ENCODE measurements around the gene PCSK6. TPM values are rescaled to one million over a fixed set of nuclear protein-coding genes. Genes with fewer than 3 reads are reported as not detected.

Gene PCSK6
- total RNA-seq, 1 donor from 2014 or later, result 5.4 TPM

GRCh38 chr15:101411581-101411980 is 77.9 kb downstream of the PCSK6 start:
- no peak overlapping the region for H3K4me3 Mint-ChIP-seq
- no peak for TF ChIP-seq CTCF (conservative IDR thresholded peaks at IDR 0.05)
- DNase-seq (ENCODE audit: low read depth, low spot score), result no peak

GRCh38 chr15:101411085-101411484 is 78.4 kb downstream of the PCSK6 start:
- no peak overlapping the region for H3K4me3 Mint-ChIP-seq
- peaks cover 9% of the 10 kb centered on the region for H3K4me1 Mint-ChIP-seq
- TF ChIP-seq CTCF (conservative IDR thresholded peaks at IDR 0.05), result no peak
- H3K9me3 Mint-ChIP-seq, result peaks cover 4% of the 10 kb centered on the region
- peaks cover 5% of the 10 kb centered on the region for H3K36me3 Mint-ChIP-seq (ENCODE audit: low read depth)
- no peak for DNase-seq (ENCODE audit: low read depth, low spot score)
- no peaks in the 10 kb centered on the region for H3K27me3 Mint-ChIP-seq (ENCODE audit: low read depth)
- no peak overlapping the region for H3K27ac Mint-ChIP-seq (ENCODE audit: unreplicated experiment)

More at GRCh38 chr15:101411581-101411980, 77.9 kb downstream of the PCSK6 start:
- no peak overlapping the region for H3K27ac Mint-ChIP-seq (ENCODE audit: unreplicated experiment)
- H3K9me3 Mint-ChIP-seq, result peaks cover 6% of the 10 kb centered on the region
- peaks cover 6% of the 10 kb centered on the region for H3K36me3 Mint-ChIP-seq (ENCODE audit: low read depth)
- H3K27me3 Mint-ChIP-seq (ENCODE audit: low read depth), result no peaks in the 10 kb centered on the region
- H3K4me1 Mint-ChIP-seq, result peaks cover 4% of the 10 kb centered on the region

- peaks cover under 1% of the 10 kb centered on the region for H3K9me3 Mint-ChIP-seq
- DNase-seq (ENCODE audit: low read depth, low spot score), result no peak
- no peaks in the 10 kb centered on the region for H3K27me3 Mint-ChIP-seq (ENCODE audit: low read depth)
- H3K4me1 Mint-ChIP-seq, result peaks cover 14% of the 10 kb centered on the region
- no peak overlapping the region for H3K27ac Mint-ChIP-seq (ENCODE audit: unreplicated experiment)
- H3K36me3 Mint-ChIP-seq (ENCODE audit: low read depth), result peaks cover under 1% of the 10 kb centered on the region
- TF ChIP-seq CTCF (conservative IDR thresholded peaks at IDR 0.05), result no peak
- H3K4me3 Mint-ChIP-seq, result no peak overlapping the region
These were observed 78.9 kb downstream of the PCSK6 start for GRCh38 chr15:101410612-101411011.

- TF ChIP-seq CTCF (conservative IDR thresholded peaks at IDR 0.05), result no peak
- peaks cover 19% of the 10 kb centered on the region for H3K4me1 Mint-ChIP-seq
- H3K27me3 Mint-ChIP-seq (ENCODE audit: low read depth), result no peaks in the 10 kb centered on the region
- no peak for DNase-seq (ENCODE audit: low read depth, low spot score)
- H3K27ac Mint-ChIP-seq (ENCODE audit: unreplicated experiment), result no peak overlapping the region
- no peaks in the 10 kb centered on the region for H3K36me3 Mint-ChIP-seq (ENCODE audit: low read depth)
- no peaks in the 10 kb centered on the region for H3K9me3 Mint-ChIP-seq
- H3K4me3 Mint-ChIP-seq, result no peak overlapping the region
These were observed 79.9 kb downstream of the PCSK6 start for GRCh38 chr15:101409621-101410020.

- no peak for TF ChIP-seq CTCF (conservative IDR thresholded peaks at IDR 0.05)
- DNase-seq (ENCODE audit: low read depth, low spot score), result no peak
- Mint-ChIP-seq H3K4me3 (no peak overlapping the region), H3K4me1 (peaks cover 19% of the 10 kb centered on the region), H3K27me3 (ENCODE audit: low read depth) (no peaks in the 10 kb centered on the region), H3K36me3 (ENCODE audit: low read depth) (no peaks in the 10 kb centered on the region), H3K27ac (ENCODE audit: unreplicated experiment) (no peak overlapping the region), H3K9me3 (no peaks in the 10 kb centered on the region)
These were observed 81.3 kb downstream of the PCSK6 start for GRCh38 chr15:101407966-101408775.
